ENCODE measurements around the gene CDC6.

The CDC6 gene

DNA sequence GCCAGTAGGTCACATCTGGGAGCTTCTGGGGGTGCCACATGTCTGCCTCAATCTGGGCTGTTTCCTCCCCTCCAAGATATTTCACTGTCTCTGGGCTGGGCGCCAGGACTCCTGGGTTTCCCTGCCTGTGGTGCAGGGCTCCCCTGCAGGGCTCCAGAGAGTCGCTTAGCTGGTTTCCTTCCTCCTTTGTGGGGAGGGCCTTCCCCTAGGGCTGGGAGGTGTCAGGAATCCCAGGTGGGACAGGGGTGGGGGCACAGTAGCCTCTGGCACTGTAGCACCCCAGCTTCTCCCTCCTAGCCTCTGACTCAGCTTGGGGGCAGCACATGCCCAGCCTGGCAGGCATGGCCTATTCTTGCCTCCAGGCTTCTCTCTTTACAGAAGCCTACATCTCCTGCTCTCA, 23.9 kb downstream of the CDC6 start:
- DNase-seq (ENCODE audit: low read depth): no peak

- no peak for DNase-seq (ENCODE audit: low read depth)
Measured at GRCh38 chr17:40312131-40312731, 24.6 kb downstream of the CDC6 start.

DNA sequence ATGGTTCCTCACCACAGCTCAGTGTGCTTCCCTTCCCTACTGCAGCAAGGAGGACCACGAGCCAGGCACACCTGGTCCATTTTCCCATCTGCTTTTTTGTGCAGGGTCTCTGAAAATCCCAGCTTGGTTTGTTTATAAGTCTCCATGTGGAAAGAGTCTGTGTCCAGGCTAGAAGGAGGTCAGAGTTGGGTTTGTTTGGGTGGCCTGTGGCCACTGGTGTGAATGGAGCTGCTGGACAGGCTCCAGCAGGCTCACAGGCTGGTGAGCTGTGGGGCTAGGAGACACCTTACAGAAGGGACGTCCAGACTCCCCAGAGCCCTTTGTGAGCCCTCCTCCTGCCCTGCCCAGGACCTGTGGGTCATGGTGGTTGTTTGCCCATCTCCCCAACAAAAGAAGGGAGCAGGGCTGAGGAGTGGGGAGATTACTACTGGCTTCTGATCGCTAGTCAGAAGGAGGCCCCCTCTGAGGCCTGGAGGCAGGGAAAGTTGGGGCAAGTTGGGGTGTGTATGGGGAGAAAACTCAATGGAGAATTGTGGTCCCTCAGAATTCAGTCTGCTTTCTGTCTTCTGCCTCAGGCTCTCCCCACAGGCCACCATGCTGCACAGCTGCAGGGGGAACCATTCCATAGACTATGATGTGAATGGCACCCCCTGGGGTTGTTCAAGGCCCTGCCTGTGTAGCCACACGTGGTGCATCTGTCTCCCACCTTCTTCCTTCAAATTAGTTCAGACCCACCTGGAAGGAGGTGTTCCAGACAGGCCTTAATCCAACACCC, 25.4 kb downstream of the CDC6 start:
- DNase-seq (ENCODE audit: low read depth): no peak

DNA sequence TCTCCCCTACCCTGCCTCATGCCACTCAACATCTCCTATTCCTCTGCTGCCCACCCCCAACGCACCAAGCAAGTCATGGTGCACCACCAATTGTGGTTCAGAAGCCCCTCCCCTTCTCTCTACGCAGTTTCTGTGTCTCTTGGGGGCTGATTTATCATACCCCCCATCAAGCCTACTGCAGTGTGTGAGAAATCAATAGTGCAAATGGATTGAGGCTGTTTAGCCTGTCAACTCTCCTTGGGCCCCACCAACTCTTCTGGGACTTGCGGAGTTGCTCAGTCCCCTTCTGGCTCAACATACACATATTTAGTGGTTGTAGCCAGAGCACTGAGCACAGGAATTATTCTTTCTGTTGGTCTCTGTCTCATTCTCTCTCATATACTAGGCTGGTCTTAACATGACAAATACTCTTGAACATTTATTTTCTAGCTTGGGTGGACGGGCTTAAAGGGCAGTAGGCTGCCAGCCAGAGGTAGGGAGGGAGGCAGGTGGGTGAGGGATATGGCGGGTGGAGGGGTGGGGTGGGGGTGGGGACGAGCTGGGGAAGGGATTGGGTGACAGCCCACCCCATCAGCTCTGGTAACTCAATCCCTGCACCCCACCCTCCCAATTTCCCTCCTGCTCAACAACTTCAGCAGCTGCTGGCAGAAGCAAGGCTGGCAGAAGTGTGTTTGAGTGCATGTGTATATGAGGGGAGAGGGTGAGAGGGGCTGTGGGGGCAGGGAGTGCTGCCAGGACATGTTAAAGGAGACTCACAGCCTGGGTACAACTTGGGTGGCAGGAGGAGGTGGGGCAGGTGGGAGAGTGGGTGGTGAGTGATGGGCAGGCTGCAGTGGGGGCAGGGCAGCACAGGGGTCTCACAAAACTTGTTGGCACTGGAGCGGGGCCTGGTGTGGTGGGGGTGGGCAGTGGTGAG, 26.2 kb downstream of the CDC6 start:
- no peak for DNase-seq (ENCODE audit: low read depth)

GRCh38 chr17:40314584-40314956, 26.9 kb downstream of the CDC6 start:
- peak; percentile 89 for DNase-seq (ENCODE audit: low read depth)

GRCh38 chr17:40315206-40315605, 27.5 kb downstream of the CDC6 start:
- no peak for DNase-seq (ENCODE audit: low read depth)

- no peak for DNase-seq (ENCODE audit: low read depth)
Measured at GRCh38 chr17:40315678-40316570, 28.2 kb downstream of the CDC6 start.

DNA sequence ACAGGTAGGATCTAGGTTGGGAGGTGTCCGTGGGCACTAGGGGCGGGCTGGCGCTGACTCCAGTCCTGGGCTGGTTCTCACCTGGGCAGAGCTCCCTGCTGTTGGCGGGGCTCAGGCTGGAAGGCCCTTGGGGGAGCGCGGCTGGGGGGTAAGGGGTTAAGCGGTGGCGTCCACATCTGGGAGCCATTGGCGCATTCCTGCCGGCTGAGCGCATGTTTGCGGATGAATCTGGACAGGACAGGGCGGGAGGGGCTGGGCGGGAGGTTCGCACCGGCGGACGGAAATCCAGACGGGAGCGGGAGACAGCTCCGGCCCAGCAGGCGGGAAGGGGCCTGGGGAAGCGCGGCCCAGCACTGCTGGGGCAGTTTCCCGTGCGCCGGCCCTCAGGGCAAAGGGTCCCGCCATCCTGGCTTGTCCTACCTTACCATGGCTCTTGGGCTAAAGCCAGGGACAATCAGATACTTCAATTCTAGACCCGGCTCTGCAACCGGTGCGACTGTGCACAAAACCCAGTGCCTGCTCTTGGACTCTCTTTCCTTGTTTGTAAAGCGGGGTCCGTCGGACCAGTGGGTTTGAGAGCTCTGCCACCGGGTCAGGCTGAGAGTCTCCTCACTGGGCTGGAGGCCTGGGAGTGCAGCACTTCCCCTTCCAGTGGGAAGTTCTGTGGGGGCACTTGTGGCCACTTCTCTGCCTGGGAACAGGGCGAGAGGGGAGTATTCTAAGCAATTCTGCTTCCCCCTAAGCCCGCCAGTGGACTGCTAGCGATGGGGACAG, 29.1 kb downstream of the CDC6 start:
- no peak for DNase-seq (ENCODE audit: low read depth)

GRCh38 chr17:40317345-40317873, 29.7 kb downstream of the CDC6 start:
- no peak for DNase-seq (ENCODE audit: low read depth)

DNA sequence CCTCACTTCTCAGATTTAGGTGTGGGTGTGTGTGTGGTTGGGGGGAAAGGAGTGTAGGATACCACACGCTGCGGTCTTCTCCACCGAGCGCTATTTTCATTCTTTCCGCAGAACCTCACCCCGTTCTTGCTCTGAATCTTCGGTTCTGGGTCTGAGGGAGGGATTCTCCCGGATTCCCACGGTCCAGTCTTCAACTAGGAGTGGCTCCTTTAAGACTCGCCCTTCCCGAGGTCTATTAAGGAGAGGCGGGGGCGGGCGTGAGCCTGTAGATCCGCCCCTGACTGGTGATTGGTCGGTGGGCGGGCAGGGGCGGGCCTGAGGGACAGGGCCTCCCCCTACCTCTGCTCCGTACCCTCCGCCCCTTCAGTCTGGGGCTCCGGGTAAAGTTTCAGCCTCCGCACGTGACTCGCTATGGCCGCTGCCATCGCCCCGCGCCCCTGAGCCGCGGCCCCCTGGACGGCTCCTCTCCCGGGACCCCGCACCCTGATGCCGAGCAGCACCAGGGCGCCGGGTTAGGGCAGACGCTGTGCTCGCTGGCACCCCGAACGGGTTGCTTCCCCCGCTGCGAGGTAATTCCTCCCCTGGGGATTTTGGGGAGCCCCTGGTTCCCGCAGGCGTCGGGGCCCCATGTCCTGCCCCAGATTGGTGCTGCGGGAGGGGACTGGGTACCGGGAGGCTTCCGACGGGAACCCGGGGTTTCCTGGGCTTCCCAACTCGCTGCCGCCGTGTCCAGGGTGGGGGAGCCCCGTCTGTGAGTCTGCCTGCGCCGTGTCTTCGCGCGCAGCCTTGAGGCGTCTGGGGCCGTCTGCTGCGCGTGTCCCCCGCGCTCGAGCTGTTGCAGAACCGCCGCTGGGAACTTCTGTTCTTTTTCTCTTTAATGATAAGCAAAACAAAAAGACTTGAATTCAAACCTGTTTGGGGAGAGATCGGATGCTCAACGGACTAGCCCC, 30.5 kb downstream of the CDC6 start:
- DNase-seq (ENCODE audit: low read depth): peak; percentile 84

GRCh38 chr17:40318830-40319391, 31.2 kb downstream of the CDC6 start:
- no peak for DNase-seq (ENCODE audit: low read depth)

- peak; percentile 71 for DNase-seq (ENCODE audit: low read depth)
Measured at GRCh38 chr17:40319651-40320540, 32.2 kb downstream of the CDC6 start.

GRCh38 chr17:40320756-40321523, 33.3 kb downstream of the CDC6 start:
- no peak for DNase-seq (ENCODE audit: low read depth)

DNA sequence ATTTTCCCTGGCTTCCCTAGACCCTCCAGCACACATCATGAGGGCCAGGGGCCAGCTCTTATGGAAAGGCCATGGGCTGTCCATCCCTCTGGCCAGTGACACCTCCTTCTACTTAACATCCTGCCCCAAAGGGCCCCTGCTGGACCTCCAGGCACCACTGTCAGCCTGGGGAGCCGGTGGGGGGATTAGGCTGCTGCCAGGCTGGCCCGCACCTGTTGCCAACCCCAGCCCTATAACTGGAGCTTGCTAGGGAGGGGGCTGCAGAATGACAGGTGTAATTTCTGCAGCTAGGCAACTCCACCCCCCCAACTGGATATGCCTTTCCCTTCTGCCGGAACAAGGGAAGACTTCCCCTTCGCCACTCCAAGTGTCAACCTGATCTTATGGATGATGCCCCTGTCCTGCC, 33.8 kb downstream of the CDC6 start:
- DNase-seq (ENCODE audit: low read depth): no peak

GRCh38 chr17:40321961-40322357, 34.3 kb downstream of the CDC6 start:
- no peak for DNase-seq (ENCODE audit: low read depth)

GRCh38 chr17:40322358-40323315, 35.0 kb downstream of the CDC6 start:
- DNase-seq (ENCODE audit: low read depth): peak; percentile 86
